GM13976 (cell line): ENCODE results near the gene DMWD.

Experiments used
- DNase-seq: peaks from one replicate; pipeline ENCODE4 v3.0.0; 2012; ENCODE audit warnings: low spot score
- CTCF ChIP-seq: IDR thresholded peaks from 2 replicates; pipeline ENCODE4 v1.5.1; 2012; ENCODE audit warnings: borderline replicate concordance, mild to moderate bottlenecking; ENCODE audit not compliant: insufficient read depth; ENCODE audit errors: extremely low read depth, missing control alignments, control extremely low read depth
- in situ Hi-C: fragments of 300-500 bp; cut with MboI; formaldehyde crosslinking; loops from one replicate; pipeline ENCODE4 v1.12.0; 2022; ENCODE audit warnings: low sequenced_read_pairs, mixed read lengths, inconsistent platforms; ENCODE audit not compliant: unreplicated experiment

DMWD gene

GRCh38 chr19:45822716-45823115 is 30.1 kb upstream of the DMWD start:
- TF ChIP-seq CTCF, result no peak
- no peak for DNase-seq
- in situ Hi-C loops, result no loop called here

GRCh38 chr19:45821570-45821969 is 28.9 kb upstream of the DMWD start:
- in situ Hi-C loops, result no loop called here
- TF ChIP-seq CTCF, result no peak
- no peak for DNase-seq

GRCh38 chr19:45821103-45821521 is 28.5 kb upstream of the DMWD start:
- in situ Hi-C loops, result no loop called here
- no peak for DNase-seq
- no peak for TF ChIP-seq CTCF

GRCh38 chr19:45820413-45821102 is 27.9 kb upstream of the DMWD start:
- DNase-seq, result no peak
- no peak for TF ChIP-seq CTCF
- in situ Hi-C loops, result no loop called here

- DNase-seq, result no peak
- TF ChIP-seq CTCF, result no peak
- in situ Hi-C loops, result no loop called here
These were observed 27.1 kb upstream of the DMWD start for GRCh38 chr19:45819769-45820168.

GRCh38 chr19:45817725-45818301 is 25.2 kb upstream of the DMWD start:
- in situ Hi-C loops, result no loop called here

More at GRCh38 chr19:45817725-45818301, 25.2 kb upstream of the DMWD start:
- no peak for TF ChIP-seq CTCF
- no peak for DNase-seq
